Hippocampal formation (tissue), 2 donors: ENCODE results near the gene CHAF1B.
"Not testable (repeated sequence)": the region's sequence is repeated elsewhere in the genome, so short reads cannot be mapped to it uniquely, and the experiment has no call there.

Source experiments
- DNase-seq, 2 donors: peaks; one replicate each; lab custom pipeline; 2025; lab: John Stamatoyannopoulos, UW

CHAF1B gene

DNA sequence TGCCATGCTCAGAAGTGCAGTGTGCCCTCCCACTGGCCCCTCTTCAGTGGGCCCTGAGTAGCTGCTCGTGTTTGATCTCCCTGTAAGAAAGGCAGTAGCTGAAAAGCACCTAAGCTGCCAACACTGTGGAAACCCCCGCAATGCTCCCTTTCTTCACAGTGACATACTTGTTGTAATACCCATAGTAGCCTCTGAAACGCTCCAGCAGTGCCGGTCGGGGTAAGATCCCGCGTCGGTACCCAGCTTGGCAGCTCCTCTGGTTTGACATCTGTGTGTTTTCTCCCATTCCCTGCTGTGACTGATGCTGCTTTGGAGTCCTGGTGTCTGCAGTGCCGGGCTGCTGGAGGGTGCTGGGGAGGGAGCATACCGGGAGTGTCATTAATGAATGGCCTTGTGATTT lies 3.6 kb downstream of the CHAF1B start:
- DNase-seq = peak in 1 of 2 donors; percentile 28

DNA sequence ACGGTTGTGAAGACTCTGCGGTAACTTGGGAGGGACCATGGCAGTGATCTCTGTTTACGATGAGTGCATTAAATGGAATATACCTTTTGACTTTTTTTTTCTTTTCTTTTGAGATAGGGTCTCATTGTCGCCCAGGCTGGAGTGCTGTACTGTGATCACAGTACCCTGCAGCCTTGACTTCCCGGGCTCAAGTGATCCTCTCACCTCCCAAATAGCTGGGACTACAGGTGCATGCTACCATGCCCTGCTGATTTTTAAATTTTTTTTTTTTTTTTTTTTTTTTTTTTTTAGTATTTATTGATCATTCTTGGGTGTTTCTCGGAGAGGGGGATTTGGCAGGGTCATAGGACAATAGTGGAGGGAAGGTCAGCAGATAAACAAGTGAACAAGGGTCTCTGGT lies 6.5 kb downstream of the CHAF1B start:
- not testable (repeated sequence) for DNase-seq

DNA sequence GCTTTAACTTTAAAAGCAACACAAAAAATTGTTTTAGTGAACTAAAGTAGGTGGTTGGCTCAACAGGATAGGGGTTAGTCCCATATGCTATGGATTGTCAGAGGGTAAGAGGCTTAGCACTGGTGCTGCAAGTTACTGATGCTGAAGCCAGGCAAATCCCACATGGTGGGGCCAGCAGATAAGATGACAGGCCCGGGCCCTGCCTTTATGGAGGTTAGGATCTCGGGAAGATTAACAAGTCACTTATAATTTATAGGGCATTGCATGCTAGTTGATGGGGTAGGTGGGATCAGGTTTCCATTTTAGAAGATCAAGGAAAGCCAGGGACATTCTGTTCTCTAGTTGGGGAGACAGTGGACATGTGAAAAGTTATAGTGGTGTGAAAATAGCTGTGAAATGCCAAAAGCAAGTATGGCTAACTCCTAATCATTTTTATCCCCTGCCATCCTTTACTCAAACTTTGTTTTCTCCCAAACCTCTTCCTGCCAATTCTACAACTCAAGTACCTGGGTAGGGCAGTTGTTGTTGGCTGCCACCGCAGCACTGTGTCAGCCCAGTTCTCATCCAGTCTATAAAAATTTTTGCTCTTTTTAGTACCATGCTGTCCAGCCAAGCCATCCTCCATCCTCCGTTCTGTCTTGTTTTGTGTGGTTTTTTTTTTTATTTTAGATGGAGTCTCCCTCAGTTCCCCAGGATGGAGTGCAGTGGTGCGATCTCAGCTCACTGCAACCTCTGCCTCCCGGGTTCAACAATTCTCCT lies 10.3 kb downstream of the CHAF1B start:
- DNase-seq = no peak

GRCh38 chr21:36396325-36396724 lies 11.1 kb downstream of the CHAF1B start:
- DNase-seq = no peak

DNA sequence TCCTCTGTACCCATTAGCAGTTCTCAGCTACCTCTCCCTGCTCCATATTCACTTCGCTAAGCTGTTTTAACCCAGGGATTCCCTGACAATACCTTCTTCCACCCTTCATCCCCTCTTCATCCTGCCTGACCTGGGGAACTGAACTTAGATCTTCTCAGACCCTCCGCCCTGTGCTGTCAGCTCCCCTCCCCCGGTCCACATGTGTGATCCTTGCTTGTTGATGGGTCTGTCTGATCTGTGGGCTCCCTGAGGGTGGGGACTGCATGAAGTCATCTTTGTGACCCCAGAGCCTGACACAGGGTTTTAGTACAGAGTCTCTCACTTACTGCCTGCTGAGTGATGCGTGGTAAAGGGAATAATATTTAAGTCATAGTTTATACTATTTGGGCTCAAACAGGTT lies 11.8 kb downstream of the CHAF1B start:
- no peak for DNase-seq

- DNase-seq = no peak
Observed at GRCh38 chr21:36397606-36398005, 12.4 kb downstream of the CHAF1B start.

GRCh38 chr21:36399736-36400135 lies 14.5 kb downstream of the CHAF1B start:
- DNase-seq = not testable (repeated sequence)

DNA sequence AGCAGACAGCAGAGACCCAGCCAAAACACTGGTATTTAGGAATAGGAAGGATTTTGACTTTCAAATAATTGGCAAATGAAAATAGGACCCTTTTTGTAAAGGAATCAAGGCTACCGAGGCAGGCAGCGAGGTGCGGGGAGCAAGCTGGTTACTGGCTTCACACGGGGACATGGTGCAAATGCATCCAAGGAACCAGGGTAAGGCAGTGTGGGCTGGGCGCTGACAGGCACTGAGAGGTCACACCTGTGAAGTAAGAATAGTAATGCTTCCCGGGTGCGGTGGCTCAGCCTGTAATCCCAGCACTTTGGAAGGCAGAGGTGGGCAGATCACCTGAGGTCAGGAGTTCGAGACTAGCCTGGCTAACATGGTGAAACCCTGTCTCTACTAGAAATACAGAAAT lies 15.5 kb downstream of the CHAF1B start:
- no peak for DNase-seq

DNA sequence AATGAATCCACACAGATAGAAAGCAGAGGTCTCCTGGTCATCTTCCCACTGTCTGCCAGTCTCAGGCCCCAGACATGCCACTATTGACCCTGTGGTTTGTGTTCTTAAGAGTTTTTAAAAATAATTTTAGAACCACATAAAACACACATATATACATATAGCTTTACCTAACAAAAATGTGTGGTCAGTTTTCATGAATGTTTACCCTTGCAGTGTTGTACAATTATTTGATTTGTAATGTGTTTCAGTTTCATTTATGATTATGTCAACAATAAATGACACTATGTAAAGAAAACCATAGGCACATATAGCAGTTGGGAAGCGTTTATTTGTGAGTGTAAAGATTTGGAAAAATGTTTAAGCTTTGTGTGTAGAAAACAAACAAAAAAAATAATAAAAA lies 17.1 kb downstream of the CHAF1B start:
- DNase-seq = no peak

DNA sequence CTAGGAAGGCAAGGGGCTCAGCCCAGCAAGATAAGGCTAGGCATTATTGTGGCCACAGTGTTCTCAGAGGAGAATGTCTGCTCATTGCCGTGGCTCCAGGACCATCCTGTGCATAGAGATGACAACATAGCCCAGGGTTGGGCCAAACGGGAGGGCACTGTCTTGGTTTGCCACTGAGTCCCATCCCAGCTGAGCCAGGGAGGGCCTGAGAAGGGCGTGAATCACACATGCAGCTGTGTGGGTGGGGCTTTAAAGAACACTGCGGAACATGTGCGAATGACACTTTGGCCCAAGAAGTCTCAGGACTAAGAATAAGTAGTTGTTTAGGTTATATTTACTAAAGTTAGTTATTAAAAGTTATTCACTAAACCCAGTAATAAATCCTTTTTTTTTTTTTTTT lies 18.5 kb downstream of the CHAF1B start:
- DNase-seq = no peak

DNA sequence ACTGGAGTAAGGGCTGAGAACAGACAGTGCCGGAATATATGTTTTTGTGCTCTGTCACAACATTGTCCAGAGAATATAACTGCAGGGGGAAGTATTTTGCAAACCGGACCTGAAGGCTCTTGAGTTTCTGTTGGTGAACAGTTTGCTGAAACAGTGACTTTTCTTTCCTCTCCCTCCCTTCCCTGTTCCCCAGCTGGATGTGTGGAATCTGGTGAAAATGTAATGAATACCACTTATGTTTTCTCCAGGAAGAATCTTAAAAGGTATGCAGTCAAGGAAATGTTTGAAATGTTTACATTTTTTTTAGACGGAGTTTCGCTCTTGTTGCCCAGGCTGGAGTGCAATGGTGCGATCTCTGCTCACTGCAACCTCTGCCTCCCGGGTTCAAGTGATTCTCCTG lies 23.4 kb downstream of the CHAF1B start:
- no peak for DNase-seq

- DNase-seq = no peak
Observed at GRCh38 chr21:36411301-36411700, 26.1 kb downstream of the CHAF1B start.

- no peak for DNase-seq
Observed at GRCh38 chr21:36412916-36413315, 27.7 kb downstream of the CHAF1B start.

- no peak for DNase-seq
Observed at GRCh38 chr21:36415375-36415774, 30.2 kb downstream of the CHAF1B start.

DNA sequence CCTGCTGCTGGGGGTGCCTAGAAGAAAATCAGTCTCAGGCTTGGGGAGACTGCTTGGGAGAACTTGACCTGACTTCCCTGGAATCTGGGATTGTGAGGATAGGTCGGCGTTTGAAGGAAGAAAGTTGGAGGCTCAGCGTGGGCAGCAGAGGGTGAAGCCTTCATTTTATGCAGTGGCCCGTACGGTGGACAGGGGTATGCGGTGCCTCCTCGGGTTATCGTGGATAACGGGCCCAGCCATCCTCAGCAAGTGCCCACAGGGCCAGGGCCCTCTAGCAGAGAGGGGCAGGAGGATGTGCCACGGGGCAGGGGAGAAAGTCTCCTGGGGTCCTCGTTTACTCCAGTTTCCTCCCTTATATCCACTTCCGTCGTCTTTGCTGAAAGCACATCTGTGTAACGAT lies 34.0 kb downstream of the CHAF1B start:
- DNase-seq = no peak

- DNase-seq = peak; percentile 35 to 70
Observed at GRCh38 chr21:36419996-36420395, 34.8 kb downstream of the CHAF1B start.

GRCh38 chr21:36420571-36421339 lies 35.6 kb downstream of the CHAF1B start:
- DNase-seq = no peak

DNA sequence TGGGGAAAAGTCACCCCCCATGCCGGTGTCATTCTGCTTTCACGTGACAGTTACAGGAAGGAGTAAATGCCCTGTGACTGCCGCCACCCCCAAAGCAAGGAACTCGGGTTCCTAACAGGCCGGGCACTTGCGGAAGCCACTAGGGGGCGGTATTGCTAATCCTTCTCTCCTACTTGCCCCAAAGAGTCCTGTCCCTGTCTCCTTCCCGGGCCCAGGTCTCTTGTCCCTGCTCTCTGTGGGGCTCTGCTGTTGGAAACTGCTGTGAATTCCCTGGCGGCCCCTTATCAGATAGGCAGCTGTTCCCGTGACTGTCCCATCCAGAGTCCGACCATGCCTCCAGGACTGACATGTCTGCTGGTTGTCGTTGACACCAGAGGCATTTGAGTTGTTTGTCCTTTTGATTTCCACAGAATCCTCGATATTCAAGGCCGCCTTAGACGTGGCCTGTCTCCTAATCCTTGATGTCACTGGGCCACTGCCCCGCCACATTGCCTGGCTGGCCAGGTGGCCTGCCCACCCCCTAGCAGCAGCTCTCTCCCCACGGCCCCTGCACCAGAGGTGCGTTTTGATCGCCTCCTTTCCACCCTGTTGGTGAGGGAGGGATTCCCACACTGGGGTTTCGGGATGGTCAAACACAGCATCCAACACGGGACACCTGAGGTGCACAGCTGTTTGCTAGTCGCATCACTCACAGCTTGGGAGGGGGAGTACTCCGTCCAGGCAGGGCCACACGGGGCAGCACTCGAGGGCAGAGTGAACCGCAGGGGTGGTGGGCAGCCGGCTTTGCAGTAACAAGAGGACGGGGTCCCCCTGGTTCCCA lies 37.3 kb downstream of the CHAF1B start:
- DNase-seq = no peak

- no peak for DNase-seq
Observed at GRCh38 chr21:36423771-36424433, 38.7 kb downstream of the CHAF1B start.

GRCh38 chr21:36424592-36424991 lies 39.4 kb downstream of the CHAF1B start:
- no peak for DNase-seq

DNA sequence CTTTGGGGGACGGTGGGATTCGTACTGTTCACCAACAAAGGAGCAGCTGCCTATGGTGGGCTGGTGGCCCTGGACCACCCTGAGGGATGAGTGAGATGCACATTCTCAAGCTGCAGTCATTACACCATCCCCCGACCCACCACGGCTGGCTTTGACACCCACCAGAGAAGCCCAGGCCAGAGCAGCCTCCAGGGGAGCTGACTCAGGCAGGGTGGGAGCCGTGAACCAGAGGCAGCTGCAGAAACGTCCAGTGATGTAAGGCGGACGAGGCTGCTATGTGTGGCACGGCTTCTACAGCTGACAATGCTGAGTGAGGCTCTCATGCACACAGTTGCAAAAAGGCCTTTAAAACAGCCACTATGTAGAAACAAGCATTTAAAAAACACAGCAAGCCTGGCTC lies 40.1 kb downstream of the CHAF1B start:
- no peak for DNase-seq

DNA sequence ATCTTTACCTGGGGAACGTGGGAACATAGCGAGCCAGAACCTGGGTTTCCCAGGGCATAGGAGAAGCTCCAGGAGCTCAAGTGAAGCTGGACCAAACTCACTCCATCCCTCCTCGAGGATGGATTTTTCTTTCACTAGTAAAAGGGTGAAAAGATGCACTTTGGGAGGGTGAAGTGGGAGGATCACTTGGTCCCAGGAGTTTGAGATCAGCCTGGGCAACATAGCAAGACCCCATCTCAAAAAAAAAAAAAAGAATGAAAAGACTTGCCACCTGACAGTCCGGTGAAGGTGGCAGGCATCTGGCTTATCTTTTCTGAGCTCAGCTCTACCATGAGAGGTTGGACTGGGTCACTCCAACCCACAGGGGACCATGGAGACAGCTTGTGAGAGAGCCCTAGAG lies 42.3 kb downstream of the CHAF1B start:
- no peak for DNase-seq
